GM04504 (cell line): ENCODE data around the gene HIVEP3.

Experiments used
- DNase-seq: peaks from one replicate; pipeline ENCODE4 v3.0.0-alpha.2; 2012; ENCODE audit warnings: low read depth

HIVEP3 gene

GRCh38 chr1:41920658-41921057 lies 1.9 kb upstream of the HIVEP3 start:
- no peak for DNase-seq

- no peak for DNase-seq
Measured at GRCh38 chr1:41919764-41920397, 1.2 kb upstream of the HIVEP3 start.

- no peak for DNase-seq
Measured at GRCh38 chr1:41919131-41919530, 409 bp upstream of the HIVEP3 start.

GRCh38 chr1:41917835-41918449 lies 780 bp downstream of the HIVEP3 start:
- no peak for DNase-seq

- no peak for DNase-seq
Measured at GRCh38 chr1:41917076-41917475, 1.6 kb downstream of the HIVEP3 start.

GRCh38 chr1:41915786-41916571 lies 2.7 kb downstream of the HIVEP3 start:
- no peak for DNase-seq

- DNase-seq: no peak
Measured at GRCh38 chr1:41914516-41914915, 4.2 kb downstream of the HIVEP3 start.

GRCh38 chr1:41913014-41913413 lies 5.7 kb downstream of the HIVEP3 start:
- no peak for DNase-seq

- no peak for DNase-seq
Measured at GRCh38 chr1:41908288-41908895, 10.3 kb downstream of the HIVEP3 start.

GRCh38 chr1:41907446-41907845 lies 11.3 kb downstream of the HIVEP3 start:
- no peak for DNase-seq

GRCh38 chr1:41906943-41907342 lies 11.8 kb downstream of the HIVEP3 start:
- no peak for DNase-seq

GRCh38 chr1:41905093-41905675 lies 13.5 kb downstream of the HIVEP3 start:
- DNase-seq: no peak

GRCh38 chr1:41902664-41903063 lies 16.1 kb downstream of the HIVEP3 start:
- no peak for DNase-seq

GRCh38 chr1:41902159-41902577 lies 16.6 kb downstream of the HIVEP3 start:
- DNase-seq: no peak

GRCh38 chr1:41901551-41901950 lies 17.2 kb downstream of the HIVEP3 start:
- no peak for DNase-seq

- no peak for DNase-seq
Measured at GRCh38 chr1:41900603-41901444, 17.9 kb downstream of the HIVEP3 start.

- no peak for DNase-seq
Measured at GRCh38 chr1:41898191-41898713, 20.5 kb downstream of the HIVEP3 start.

- no peak for DNase-seq
Measured at GRCh38 chr1:41895552-41895951, 23.2 kb downstream of the HIVEP3 start.

GRCh38 chr1:41894808-41895483 lies 23.8 kb downstream of the HIVEP3 start:
- DNase-seq: no peak

- DNase-seq: no peak
Measured at GRCh38 chr1:41894101-41894807, 24.5 kb downstream of the HIVEP3 start.
